ENCODE results near the gene SLX4IP.
A peak's percentile ranks its signal among the peaks of the same experiment; 100 is the strongest.

Gene SLX4IP

GRCh38 chr20:10649080-10649796 is 214.1 kb downstream of the SLX4IP start:
- peak in 1 of 2 donors; percentile 0 for DNase-seq
- no peak for TF ChIP-seq CTCF (IDR thresholded peaks at IDR 0.05)
- Histone ChIP-seq H3K9me3 (no peaks in the 10 kb centered on the region), H3K27ac (peak overlapping the region; percentile 99), H3K4me1 (peaks cover 4 to 100% (median 92%) of the 10 kb centered on the region in 4 donors), H3K4me3 (no peak overlapping the region), H3K36me3 (peaks cover 83 to 89% (median 86%) of the 10 kb centered on the region in 3 donors), H3K27me3 (no peaks in the 10 kb centered on the region)
- intact Hi-C loops (cut with DNase I; ENCODE audit: low total_unique reads): loop anchor here (5.0 kb wide), 1 partner anchor 92 kb away; no protein-coding TSS in a partner anchor

- peak in 1 of 2 donors; percentile 11 for DNase-seq
- intact Hi-C loops (cut with DNase I; ENCODE audit: low total_unique reads): loop anchor here (5.0 kb wide), 1 partner anchor 92 kb away; no protein-coding TSS in a partner anchor
- no peak for TF ChIP-seq CTCF (IDR thresholded peaks at IDR 0.05)
- Histone ChIP-seq H3K4me1 (peaks cover 4 to 100% (median 93%) of the 10 kb centered on the region in 4 donors), H3K27ac (peak overlapping the region; percentile 99), H3K36me3 (peaks cover 79 to 89% (median 86%) of the 10 kb centered on the region in 3 donors), H3K27me3 (no peaks in the 10 kb centered on the region), H3K9me3 (no peaks in the 10 kb centered on the region), H3K4me3 (no peak overlapping the region)
Observed at GRCh38 chr20:10649797-10650160, 214.7 kb downstream of the SLX4IP start.

- H3K36me3 ChIP-seq: peaks cover 79 to 88% (median 84%) of the 10 kb centered on the region in 3 donors
- H3K4me1 ChIP-seq: peaks cover 4 to 100% (median 94%) of the 10 kb centered on the region in 4 donors
- H3K27me3 ChIP-seq: no peaks in the 10 kb centered on the region
- H3K27ac ChIP-seq: peak overlapping the region; percentile 99
- intact Hi-C loops (cut with DNase I; ENCODE audit: low total_unique reads): no loop called here
- peak in 1 of 2 donors; percentile 25 for DNase-seq
- peak overlapping the region in 1 of 2 donors; percentile 5 for H3K4me3 ChIP-seq
- no peaks in the 10 kb centered on the region for H3K9me3 ChIP-seq
- TF ChIP-seq CTCF (IDR thresholded peaks at IDR 0.05): no peak
Observed at GRCh38 chr20:10651227-10651990, 216.3 kb downstream of the SLX4IP start.

- peaks cover 79 to 88% (median 82%) of the 10 kb centered on the region in 3 donors for H3K36me3 ChIP-seq
- H3K27me3 ChIP-seq: no peaks in the 10 kb centered on the region
- intact Hi-C loops (cut with DNase I; ENCODE audit: low total_unique reads): no loop called here
- H3K27ac ChIP-seq: peak overlapping the region; percentile 99
- peaks cover 4 to 100% (median 92%) of the 10 kb centered on the region in 4 donors for H3K4me1 ChIP-seq
- H3K9me3 ChIP-seq: no peaks in the 10 kb centered on the region
- TF ChIP-seq CTCF (IDR thresholded peaks at IDR 0.05): no peak
- peak overlapping the region in 1 of 2 donors; percentile 27 for H3K4me3 ChIP-seq
- DNase-seq: peak in 1 of 2 donors; percentile 20
Observed at GRCh38 chr20:10652185-10652584, 217.1 kb downstream of the SLX4IP start.

GRCh38 chr20:10652660-10653261 is 217.7 kb downstream of the SLX4IP start:
- H3K36me3 ChIP-seq: peaks cover 79 to 88% (median 82%) of the 10 kb centered on the region in 3 donors
- H3K4me1 ChIP-seq: peaks cover 4 to 100% (median 89%) of the 10 kb centered on the region in 4 donors
- peak overlapping the region; percentile 99 for H3K27ac ChIP-seq
- H3K9me3 ChIP-seq: no peaks in the 10 kb centered on the region
- no peaks in the 10 kb centered on the region for H3K27me3 ChIP-seq
- DNase-seq: peak; percentile 36 to 89
- peak overlapping the region in 1 of 2 donors; percentile 27 for H3K4me3 ChIP-seq
- intact Hi-C loops (cut with DNase I; ENCODE audit: low total_unique reads): no loop called here
- no peak for TF ChIP-seq CTCF (IDR thresholded peaks at IDR 0.05)
